Measurements from ENCODE around the gene RASGRF1. TPM values are rescaled to one million over a fixed set of nuclear protein-coding genes. Genes with fewer than 3 reads are reported as not detected.

The RASGRF1 gene
- polyA plus RNA-seq, 1 donor (not counting 4 experiments of a cell fraction or from before 2014, with no cell fraction given): 0.08 TPM

DNA sequence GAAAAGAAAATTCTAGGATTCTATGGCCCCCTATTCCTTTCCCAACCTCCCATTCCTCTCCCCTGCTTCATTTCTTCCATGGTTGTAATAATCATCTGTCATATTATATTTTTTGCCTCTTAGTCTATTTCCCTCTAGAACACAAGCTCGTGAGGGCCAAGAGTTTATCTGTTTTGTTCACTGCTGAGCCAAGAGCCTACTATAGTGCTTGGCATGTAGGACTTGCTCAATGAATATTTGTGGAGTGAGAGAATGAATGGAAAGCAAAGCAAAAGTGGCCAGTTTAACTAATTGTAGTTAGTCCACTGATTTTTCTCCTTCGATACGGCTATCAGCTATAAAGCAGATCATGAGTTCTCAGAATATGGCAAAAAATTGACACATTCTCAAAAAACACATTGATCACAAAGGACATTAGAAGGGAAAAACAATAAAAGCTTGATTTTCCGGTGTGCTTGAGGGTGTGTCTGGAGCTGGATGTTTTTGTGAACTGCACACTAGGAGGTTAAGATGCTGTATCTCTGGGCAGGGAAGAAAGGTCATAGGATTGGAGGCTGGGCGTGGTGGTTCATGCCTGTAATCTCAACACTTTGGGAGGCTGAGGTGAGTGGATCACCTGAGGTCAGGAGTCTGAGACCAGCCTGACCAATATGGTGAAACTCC, 120.8 kb downstream of the RASGRF1 start:
- Histone ChIP-seq H3K79me2 (ENCODE audit: control insufficient read depth, insufficient read depth, low read length) (no peaks in the 10 kb centered on the region), H3K36me3 (ENCODE audit: control insufficient read depth in 2 of 2, extremely low read depth in 1 of 2, insufficient read depth in 2 of 2, low read length in 2 of 2) (no peaks in the 10 kb centered on the region), H3K27me3 (ENCODE audit: control insufficient read depth, extremely low read depth, insufficient read depth, low read length) (no peaks in the 10 kb centered on the region), H3K4me3 (ENCODE audit: control insufficient read depth in 2 of 3, extremely low read depth in 1 of 3, insufficient read depth in 2 of 3, low read depth in 1 of 3, low read length in 3 of 3) (no peak overlapping the region), H3K9me3 (ENCODE audit: control insufficient read depth, low read depth, low read length) (no peaks in the 10 kb centered on the region), H4K20me1 (ENCODE audit: control insufficient read depth, extremely low read depth, insufficient read depth, low read length) (no peaks in the 10 kb centered on the region), H2AFZ (ENCODE audit: control insufficient read depth, low read length) (no peak overlapping the region), H3K4me2 (ENCODE audit: control insufficient read depth, extremely low read depth, insufficient read depth, low read depth, low read length) (no peak overlapping the region), H3K4me1 (ENCODE audit: control insufficient read depth, extremely low read depth, insufficient read depth, low read length) (peaks cover 8% of the 10 kb centered on the region), H3K9ac (ENCODE audit: control insufficient read depth, extremely low read depth, insufficient read depth, low read length) (no peak overlapping the region), H3K9me1 (ENCODE audit: control insufficient read depth, extremely low read depth, insufficient read depth, low read length) (no peaks in the 10 kb centered on the region), H3K27ac (ENCODE audit: control insufficient read depth, insufficient read depth, low read length) (no peak overlapping the region)
- dilution Hi-C loops (cut with MboI; ENCODE audit: extremely low pct_ligation_motif_present, low sequenced_read_pairs): no loop called here
- DNase-seq (ENCODE audit: low read depth, low spot score) (no peak), FAIRE-seq (no peak)
- TF ChIP-seq EZH2 (IDR thresholded peaks at IDR 0.05; ENCODE audit: low read length): no peak
- TF ChIP-seq, protein P1, sequence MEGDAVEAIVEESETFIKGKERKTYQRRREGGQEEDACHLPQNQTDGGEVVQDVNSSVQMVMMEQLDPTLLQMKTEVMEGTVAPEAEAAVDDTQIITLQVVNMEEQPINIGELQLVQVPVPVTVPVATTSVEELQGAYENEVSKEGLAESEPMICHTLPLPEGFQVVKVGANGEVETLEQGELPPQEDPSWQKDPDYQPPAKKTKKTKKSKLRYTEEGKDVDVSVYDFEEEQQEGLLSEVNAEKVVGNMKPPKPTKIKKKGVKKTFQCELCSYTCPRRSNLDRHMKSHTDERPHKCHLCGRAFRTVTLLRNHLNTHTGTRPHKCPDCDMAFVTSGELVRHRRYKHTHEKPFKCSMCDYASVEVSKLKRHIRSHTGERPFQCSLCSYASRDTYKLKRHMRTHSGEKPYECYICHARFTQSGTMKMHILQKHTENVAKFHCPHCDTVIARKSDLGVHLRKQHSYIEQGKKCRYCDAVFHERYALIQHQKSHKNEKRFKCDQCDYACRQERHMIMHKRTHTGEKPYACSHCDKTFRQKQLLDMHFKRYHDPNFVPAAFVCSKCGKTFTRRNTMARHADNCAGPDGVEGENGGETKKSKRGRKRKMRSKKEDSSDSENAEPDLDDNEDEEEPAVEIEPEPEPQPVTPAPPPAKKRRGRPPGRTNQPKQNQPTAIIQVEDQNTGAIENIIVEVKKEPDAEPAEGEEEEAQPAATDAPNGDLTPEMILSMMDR (optimal IDR thresholded peaks at IDR 0.05 in 1 of 3, IDR thresholded peaks at IDR 0.05 in 1 of 3, conservative IDR thresholded peaks at IDR 0.05 in 1 of 3; ENCODE audit: extremely low read depth in 1 of 3, insufficient read depth in 2 of 3, low read length in 3 of 3): no peak

DNA sequence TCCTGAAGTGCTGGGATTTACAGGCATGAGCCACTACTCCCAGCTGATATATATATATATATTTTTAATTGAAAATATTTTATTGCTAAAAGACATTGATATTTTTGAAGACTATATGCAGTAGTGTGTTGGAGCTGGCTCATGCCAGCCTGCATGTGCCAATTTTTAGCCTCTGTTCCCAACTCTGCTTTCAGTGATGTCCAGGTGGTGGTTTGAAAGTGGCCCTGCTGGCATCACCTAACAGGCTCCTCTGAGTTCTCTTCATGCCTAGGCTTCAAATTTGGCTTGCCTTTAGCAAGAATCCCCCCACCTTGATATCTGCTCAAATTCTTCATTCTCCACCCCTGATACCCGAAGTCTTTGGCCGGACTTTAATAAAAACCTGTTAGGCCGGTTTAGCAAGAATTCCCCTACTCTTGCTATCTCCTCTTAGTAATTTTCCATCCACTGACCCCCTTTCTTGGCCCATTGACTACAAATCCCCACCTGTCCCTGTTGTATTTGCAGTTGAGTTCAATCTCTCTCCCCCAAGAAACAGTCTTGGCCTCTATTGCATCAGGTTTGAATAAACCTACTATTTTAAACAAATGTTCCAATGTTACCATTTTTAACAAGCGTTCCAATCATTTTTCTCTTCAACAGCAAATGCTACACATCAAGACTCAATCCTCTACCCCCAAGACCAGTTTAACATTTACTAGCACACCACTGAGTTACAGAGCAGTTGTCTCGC, 121.9 kb downstream of the RASGRF1 start:
- no peak for DNase-seq (ENCODE audit: low read depth, low spot score)
- no peak for TF ChIP-seq EZH2 (IDR thresholded peaks at IDR 0.05; ENCODE audit: low read length)
- TF ChIP-seq, protein P1 (optimal IDR thresholded peaks at IDR 0.05 in 1 of 3, IDR thresholded peaks at IDR 0.05 in 1 of 3, conservative IDR thresholded peaks at IDR 0.05 in 1 of 3; ENCODE audit: extremely low read depth in 1 of 3, insufficient read depth in 2 of 3, low read length in 3 of 3): no peak
- Histone ChIP-seq H3K9ac (ENCODE audit: control insufficient read depth, extremely low read depth, insufficient read depth, low read length) (no peak overlapping the region), H3K27ac (ENCODE audit: control insufficient read depth, insufficient read depth, low read length) (no peak overlapping the region), H3K4me1 (ENCODE audit: control insufficient read depth, extremely low read depth, insufficient read depth, low read length) (peaks cover 8% of the 10 kb centered on the region), H3K4me2 (ENCODE audit: control insufficient read depth, extremely low read depth, insufficient read depth, low read depth, low read length) (no peak overlapping the region), H3K4me3 (ENCODE audit: control insufficient read depth in 2 of 3, extremely low read depth in 1 of 3, insufficient read depth in 2 of 3, low read depth in 1 of 3, low read length in 3 of 3) (no peak overlapping the region), H3K9me1 (ENCODE audit: control insufficient read depth, extremely low read depth, insufficient read depth, low read length) (no peaks in the 10 kb centered on the region), H3K9me3 (ENCODE audit: control insufficient read depth, low read depth, low read length) (no peaks in the 10 kb centered on the region), H4K20me1 (ENCODE audit: control insufficient read depth, extremely low read depth, insufficient read depth, low read length) (no peaks in the 10 kb centered on the region), H2AFZ (ENCODE audit: control insufficient read depth, low read length) (no peak overlapping the region), H3K79me2 (ENCODE audit: control insufficient read depth, insufficient read depth, low read length) (no peaks in the 10 kb centered on the region), H3K27me3 (ENCODE audit: control insufficient read depth, extremely low read depth, insufficient read depth, low read length) (no peaks in the 10 kb centered on the region), H3K36me3 (ENCODE audit: control insufficient read depth in 2 of 2, extremely low read depth in 1 of 2, insufficient read depth in 2 of 2, low read length in 2 of 2) (no peaks in the 10 kb centered on the region)
- no peak for FAIRE-seq
- dilution Hi-C loops (cut with MboI; ENCODE audit: extremely low pct_ligation_motif_present, low sequenced_read_pairs): no loop called here
